Activated T-helper 17 cell treated with anti-CD3 and anti-CD28 coated beads, Interleukin-2, amount 50 U/mL, for 72 hours (primary cell): Measurements from ENCODE around the gene SMARCA4. TPM values are rescaled to one million over a fixed set of nuclear protein-coding genes. Genes with fewer than 3 reads are reported as not detected.
A peak's percentile ranks its signal among the peaks of the same experiment; 100 is the strongest.
"Not testable (repeated sequence)": the region's sequence is repeated elsewhere in the genome, so short reads cannot be mapped to it uniquely, and the experiment has no call there.

Experiments used
- ATAC-seq: fragments of 150-1000 bp; cut with Tn5 transposase; replicated peaks from 2 replicates; pipeline ENCODE4 v1.10.0; 2021; ENCODE audit warnings: mild to moderate bottlenecking, moderate library complexity
- H3K27ac Mint-ChIP-seq: one replicate; pipeline ENCODE4 v1.8.0; 2022; ENCODE audit warnings: mixed read lengths
- H3K27me3 Mint-ChIP-seq: one replicate; pipeline ENCODE4 v1.8.0; 2022; ENCODE audit warnings: mixed read lengths
- H3K36me3 Mint-ChIP-seq: one replicate; pipeline ENCODE4 v1.8.0; 2022; ENCODE audit warnings: low read depth, mild to moderate bottlenecking, mixed read lengths
- H3K4me1 Mint-ChIP-seq: one replicate; pipeline ENCODE4 v1.8.0; 2022; ENCODE audit warnings: mixed read lengths
- H3K4me3 Mint-ChIP-seq: one replicate; pipeline ENCODE4 v1.8.0; 2022; ENCODE audit warnings: mild to moderate bottlenecking, mixed read lengths
- H3K9me3 Mint-ChIP-seq: one replicate; pipeline ENCODE4 v1.8.0; 2022; ENCODE audit warnings: mixed read lengths
- total RNA-seq, 2 donors: library from RNA; stranded (reverse); gene quantifications; one replicate each; pipeline ENCODE4 v1.2.3, GENCODE V29; 2022

SMARCA4 gene
- total RNA-seq, 2 donors from 2014 or later = 71.5 to 119 TPM

DNA sequence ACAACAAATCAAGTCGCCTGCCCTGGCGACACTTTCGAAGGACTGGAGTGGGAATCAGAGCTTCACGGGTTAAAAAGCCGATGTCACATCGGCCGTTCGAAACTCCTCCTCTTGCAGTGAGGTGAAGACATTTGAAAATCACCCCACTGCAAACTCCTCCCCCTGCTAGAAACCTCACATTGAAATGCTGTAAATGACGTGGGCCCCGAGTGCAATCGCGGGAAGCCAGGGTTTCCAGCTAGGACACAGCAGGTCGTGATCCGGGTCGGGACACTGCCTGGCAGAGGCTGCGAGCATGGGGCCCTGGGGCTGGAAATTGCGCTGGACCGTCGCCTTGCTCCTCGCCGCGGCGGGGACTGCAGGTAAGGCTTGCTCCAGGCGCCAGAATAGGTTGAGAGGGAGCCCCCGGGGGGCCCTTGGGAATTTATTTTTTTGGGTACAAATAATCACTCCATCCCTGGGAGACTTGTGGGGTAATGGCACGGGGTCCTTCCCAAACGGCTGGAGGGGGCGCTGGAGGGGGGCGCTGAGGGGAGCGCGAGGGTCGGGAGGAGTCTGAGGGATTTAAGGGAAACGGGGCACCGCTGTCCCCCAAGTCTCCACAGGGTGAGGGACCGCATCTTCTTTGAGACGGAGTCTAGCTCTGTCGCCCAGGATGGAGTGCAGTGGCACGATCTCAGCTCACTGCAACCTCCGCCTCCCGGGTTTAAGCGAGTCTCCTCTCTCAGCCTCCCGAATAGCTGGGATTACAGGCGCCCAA lies 128.6 kb downstream of the SMARCA4 start, which contains the start of gene LDLR:
LDLR (plus strand) TSS at position 210 of the 760 bp plus-strand sequence; CDS start at position 296, 86 bp downstream.
- H3K4me3 Mint-ChIP-seq = peak within 1 kb of the TSS; percentile 90
- peak within 1 kb of the TSS; percentile 98 for H3K27ac Mint-ChIP-seq
- H3K27me3 Mint-ChIP-seq = no peaks in the 10 kb centered on the region
- ATAC-seq = peak; percentile 44
- H3K36me3 Mint-ChIP-seq = peaks cover 49% of the 10 kb centered on the region
- no peaks in the 10 kb centered on the region for H3K9me3 Mint-ChIP-seq
- peaks cover under 1% of the 10 kb centered on the region for H3K4me1 Mint-ChIP-seq

GRCh38 chr19:11090014-11090263 lies 129.1 kb downstream of the SMARCA4 start:
- peak overlapping the region; percentile 98 for H3K27ac Mint-ChIP-seq
- H3K4me3 Mint-ChIP-seq = peak overlapping the region; percentile 90
- H3K36me3 Mint-ChIP-seq = peaks cover 54% of the 10 kb centered on the region
- not testable (repeated sequence) for H3K4me1 Mint-ChIP-seq, H3K27me3 Mint-ChIP-seq, H3K9me3 Mint-ChIP-seq
- peak; percentile 1 for ATAC-seq

DNA sequence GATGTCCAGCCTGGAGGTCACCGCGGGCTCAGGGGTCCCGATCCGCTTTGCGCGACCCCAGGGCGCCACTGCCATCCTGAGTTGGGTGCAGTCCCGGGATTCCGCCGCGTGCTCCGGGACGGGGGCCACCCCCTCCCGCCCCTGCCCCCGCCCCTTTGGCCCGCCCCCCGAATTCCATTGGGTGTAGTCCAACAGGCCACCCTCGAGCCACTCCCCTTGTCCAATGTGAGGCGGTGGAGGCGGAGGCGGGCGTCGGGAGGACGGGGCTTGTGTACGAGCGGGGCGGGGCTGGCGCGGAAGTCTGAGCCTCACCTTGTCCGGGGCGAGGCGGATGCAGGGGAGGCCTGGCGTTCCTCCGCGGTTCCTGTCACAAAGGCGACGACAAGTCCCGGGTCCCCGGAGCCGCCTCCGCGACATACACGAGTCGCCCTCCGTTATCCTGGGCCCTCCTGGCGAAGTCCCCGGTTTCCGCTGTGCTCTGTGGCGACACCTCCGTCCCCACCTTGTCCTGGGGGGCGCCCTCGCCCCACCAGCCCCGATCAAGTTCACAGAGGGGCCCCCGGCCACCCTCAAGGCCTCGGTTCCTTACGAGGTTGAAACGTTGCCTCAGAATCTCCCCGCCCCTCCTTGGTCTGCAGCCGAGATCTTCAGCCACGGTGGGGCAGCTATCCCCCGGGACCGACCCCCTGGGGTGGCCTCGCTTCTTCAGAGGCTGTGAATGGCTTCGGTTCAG lies 129.6 kb downstream of the SMARCA4 start:
- Mint-ChIP-seq H3K4me1 (peaks cover 9% of the 10 kb centered on the region), H3K36me3 (peaks cover 59% of the 10 kb centered on the region), H3K9me3 (no peaks in the 10 kb centered on the region), H3K27me3 (no peaks in the 10 kb centered on the region), H3K27ac (peak overlapping the region; percentile 98), H3K4me3 (peak overlapping the region; percentile 90)
- peak; percentile 80 for ATAC-seq

GRCh38 chr19:11090997-11091702 lies 130.3 kb downstream of the SMARCA4 start:
- Mint-ChIP-seq H3K27me3 (no peaks in the 10 kb centered on the region), H3K36me3 (peaks cover 66% of the 10 kb centered on the region), H3K9me3 (peaks cover under 1% of the 10 kb centered on the region), H3K27ac (peak overlapping the region; percentile 98), H3K4me1 (peaks cover 10% of the 10 kb centered on the region), H3K4me3 (peak overlapping the region; percentile 90)
- ATAC-seq = no peak

- ATAC-seq = peak; percentile 10
- Mint-ChIP-seq H3K36me3 (peaks cover 72% of the 10 kb centered on the region), H3K4me3 (peak overlapping the region; percentile 90), H3K27me3 (no peaks in the 10 kb centered on the region), H3K27ac (peak overlapping the region; percentile 98), H3K9me3 (peaks cover 5% of the 10 kb centered on the region), H3K4me1 (peaks cover 15% of the 10 kb centered on the region)
Measured at GRCh38 chr19:11091703-11092153, 130.9 kb downstream of the SMARCA4 start.

- Mint-ChIP-seq H3K4me1 (peaks cover 15% of the 10 kb centered on the region), H3K27ac (peak overlapping the region; percentile 98), H3K9me3 (peaks cover 5% of the 10 kb centered on the region), H3K27me3 (no peaks in the 10 kb centered on the region), H3K36me3 (peaks cover 76% of the 10 kb centered on the region), H3K4me3 (peak overlapping the region; percentile 90)
- peak; percentile 37 for ATAC-seq
Measured at GRCh38 chr19:11092181-11092538, 131.3 kb downstream of the SMARCA4 start.

DNA sequence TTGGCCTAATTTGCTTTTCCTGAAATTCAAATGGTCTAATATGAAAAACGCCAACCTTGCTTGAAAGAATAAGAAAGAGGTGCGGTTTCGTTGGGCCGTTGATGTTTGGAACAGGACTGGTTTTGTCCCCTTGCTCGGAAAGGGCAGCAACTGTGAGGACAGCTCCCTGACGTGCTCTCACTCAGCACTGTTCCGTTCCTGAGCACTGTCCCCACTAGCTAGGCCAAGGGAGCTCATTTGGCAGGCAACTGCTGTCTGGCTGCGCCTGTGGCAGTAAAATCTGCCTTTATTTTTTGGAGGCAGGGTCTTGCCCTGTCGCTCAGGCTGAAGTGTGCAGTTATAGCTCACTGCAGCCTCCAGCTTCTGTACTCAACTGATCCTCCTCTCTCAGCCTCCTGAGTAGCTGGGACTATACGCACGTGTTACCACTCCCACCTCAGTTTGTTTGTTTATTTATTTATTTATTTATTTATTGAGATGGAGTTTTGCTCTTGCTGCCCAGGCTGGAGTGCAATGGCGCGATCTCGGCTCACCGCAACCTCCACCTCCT lies 132.9 kb downstream of the SMARCA4 start:
- H3K4me1 Mint-ChIP-seq = peaks cover 15% of the 10 kb centered on the region
- no peak for ATAC-seq
- H3K27me3 Mint-ChIP-seq = no peaks in the 10 kb centered on the region
- H3K4me3 Mint-ChIP-seq = peak overlapping the region; percentile 90
- peaks cover 92% of the 10 kb centered on the region for H3K36me3 Mint-ChIP-seq
- peaks cover 5% of the 10 kb centered on the region for H3K9me3 Mint-ChIP-seq
- H3K27ac Mint-ChIP-seq = peak overlapping the region; percentile 98

DNA sequence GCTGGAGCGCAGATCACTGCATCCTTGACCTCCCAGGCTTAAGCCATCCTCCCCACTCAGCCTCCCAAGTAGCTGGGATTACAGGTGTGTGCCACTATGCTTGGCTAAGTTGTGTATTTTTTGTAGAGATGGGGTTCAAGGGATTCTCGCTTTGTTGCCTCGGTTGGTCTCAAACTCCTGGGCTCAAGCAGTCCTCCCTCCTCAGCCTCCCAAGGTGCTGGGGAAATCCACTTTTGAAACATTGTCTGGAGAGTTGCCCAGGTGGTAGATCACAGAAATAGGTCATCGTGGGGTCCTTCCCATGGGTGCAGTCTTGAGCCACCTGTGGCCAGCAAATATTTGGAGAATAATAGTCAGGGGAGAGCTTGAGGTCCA lies 133.7 kb downstream of the SMARCA4 start:
- peak overlapping the region; percentile 94 for H3K27ac Mint-ChIP-seq
- peaks cover 15% of the 10 kb centered on the region for H3K4me1 Mint-ChIP-seq
- peaks cover 5% of the 10 kb centered on the region for H3K9me3 Mint-ChIP-seq
- peaks cover 93% of the 10 kb centered on the region for H3K36me3 Mint-ChIP-seq
- no peaks in the 10 kb centered on the region for H3K27me3 Mint-ChIP-seq
- ATAC-seq = no peak
- H3K4me3 Mint-ChIP-seq = peak overlapping the region; percentile 75

DNA sequence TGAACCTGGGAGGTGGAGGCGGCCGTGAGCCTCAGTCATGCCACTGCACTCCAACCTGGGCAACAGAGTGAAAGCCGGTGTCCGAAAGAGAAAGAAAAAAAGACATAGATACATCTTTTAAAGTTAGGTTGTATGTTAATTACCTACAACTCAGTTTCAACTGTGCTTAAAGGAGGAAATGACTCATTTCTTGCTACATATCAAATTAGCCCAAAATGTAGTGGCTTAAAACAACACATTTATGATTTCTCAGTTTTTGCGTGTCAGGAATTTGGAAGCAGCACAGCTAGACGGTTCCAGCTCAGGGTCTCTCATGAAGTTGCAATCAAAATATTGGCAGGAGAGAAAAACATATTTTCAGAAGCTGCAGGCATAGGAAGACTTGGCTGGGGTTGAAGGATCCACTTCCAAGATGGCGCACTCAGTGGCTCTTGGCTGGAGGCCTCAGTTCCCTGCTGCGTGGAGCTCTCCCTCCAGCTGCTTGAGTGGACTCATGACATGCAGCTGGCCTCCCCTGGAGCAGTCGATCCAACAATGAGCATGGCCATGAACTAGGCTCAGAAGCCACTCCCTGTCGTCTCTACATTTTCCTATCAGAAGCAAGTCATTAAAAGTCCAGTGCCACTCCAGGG lies 135.5 kb downstream of the SMARCA4 start:
- Mint-ChIP-seq H3K27ac (peak overlapping the region; percentile 94), H3K4me3 (peak overlapping the region; percentile 75), H3K4me1 (peaks cover 15% of the 10 kb centered on the region), H3K27me3 (no peaks in the 10 kb centered on the region), H3K9me3 (peaks cover 5% of the 10 kb centered on the region), H3K36me3 (peaks cover 100% of the 10 kb centered on the region)
- ATAC-seq = peak; percentile 52

- Mint-ChIP-seq H3K36me3 (peaks cover 100% of the 10 kb centered on the region), H3K4me1 (peaks cover 15% of the 10 kb centered on the region)
- H3K27ac Mint-ChIP-seq, H3K9me3 Mint-ChIP-seq, ATAC-seq, H3K27me3 Mint-ChIP-seq, H3K4me3 Mint-ChIP-seq: not testable (repeated sequence)
Measured at GRCh38 chr19:11097367-11097766, 136.5 kb downstream of the SMARCA4 start.

GRCh38 chr19:11098327-11098726 lies 137.5 kb downstream of the SMARCA4 start:
- no peak overlapping the region for H3K27ac Mint-ChIP-seq

GRCh38 chr19:11098861-11099260 lies 138.0 kb downstream of the SMARCA4 start:
- H3K4me1 Mint-ChIP-seq = peaks cover 15% of the 10 kb centered on the region
- H3K4me3 Mint-ChIP-seq = no peak overlapping the region

More at GRCh38 chr19:11098327-11098726, 137.5 kb downstream of the SMARCA4 start:
- H3K4me3 Mint-ChIP-seq = no peak overlapping the region
- no peaks in the 10 kb centered on the region for H3K27me3 Mint-ChIP-seq
- peaks cover 100% of the 10 kb centered on the region for H3K36me3 Mint-ChIP-seq
- H3K4me1 Mint-ChIP-seq = peaks cover 15% of the 10 kb centered on the region
- H3K9me3 Mint-ChIP-seq = peaks cover 5% of the 10 kb centered on the region
- ATAC-seq = no peak

DNA sequence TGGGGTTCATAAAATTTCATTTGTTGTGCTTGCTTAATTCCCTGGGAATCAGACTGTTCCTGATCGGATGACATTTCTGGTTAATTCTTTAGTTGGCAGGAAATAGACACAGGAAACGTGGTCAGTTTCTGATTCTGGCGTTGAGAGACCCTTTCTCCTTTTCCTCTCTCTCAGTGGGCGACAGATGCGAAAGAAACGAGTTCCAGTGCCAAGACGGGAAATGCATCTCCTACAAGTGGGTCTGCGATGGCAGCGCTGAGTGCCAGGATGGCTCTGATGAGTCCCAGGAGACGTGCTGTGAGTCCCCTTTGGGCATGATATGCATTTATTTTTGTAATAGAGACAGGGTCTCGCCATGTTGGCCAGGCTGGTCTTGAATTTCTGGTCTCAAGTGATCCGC lies 139.2 kb downstream of the SMARCA4 start:
- H3K4me3 Mint-ChIP-seq = no peak overlapping the region
- H3K27ac Mint-ChIP-seq = peak overlapping the region; percentile 84
- H3K9me3 Mint-ChIP-seq = peaks cover 5% of the 10 kb centered on the region
- peaks cover 100% of the 10 kb centered on the region for H3K36me3 Mint-ChIP-seq
- H3K4me1 Mint-ChIP-seq = peaks cover 8% of the 10 kb centered on the region
- ATAC-seq = no peak
- no peaks in the 10 kb centered on the region for H3K27me3 Mint-ChIP-seq

More at GRCh38 chr19:11098861-11099260, 138.0 kb downstream of the SMARCA4 start:
- Mint-ChIP-seq H3K36me3 (peaks cover 100% of the 10 kb centered on the region), H3K27ac (no peak overlapping the region), H3K27me3 (no peaks in the 10 kb centered on the region), H3K9me3 (peaks cover 5% of the 10 kb centered on the region)
- ATAC-seq = no peak

DNA sequence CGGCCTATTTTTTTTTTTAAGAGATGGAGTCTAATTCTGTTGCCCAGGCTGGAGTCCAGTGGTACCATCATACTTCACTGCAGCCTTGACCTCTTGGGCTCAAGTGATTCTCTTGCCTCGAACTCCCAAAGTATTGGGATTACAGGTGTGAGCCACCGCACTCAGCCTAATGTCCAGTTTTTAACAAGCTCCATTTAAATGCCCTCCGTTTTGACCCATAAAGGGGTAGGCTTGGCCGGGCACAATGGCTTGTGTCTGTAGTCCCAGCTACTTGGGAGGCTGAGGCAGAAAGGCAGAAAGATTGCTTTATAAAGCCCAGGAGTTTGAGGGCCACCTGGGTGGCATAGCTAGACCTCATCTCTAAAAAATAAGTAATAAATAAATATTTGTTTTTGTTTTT lies 140.2 kb downstream of the SMARCA4 start:
- Mint-ChIP-seq H3K27ac (no peak overlapping the region), H3K4me3 (no peak overlapping the region), H3K9me3 (peaks cover 5% of the 10 kb centered on the region), H3K27me3 (no peaks in the 10 kb centered on the region), H3K4me1 (peaks cover 6% of the 10 kb centered on the region), H3K36me3 (peaks cover 100% of the 10 kb centered on the region)
- no peak for ATAC-seq
